NCI-H82 (cell line): ENCODE data around the gene CNTN5.
"Not testable (repeated sequence)": the region's sequence is repeated elsewhere in the genome, so short reads cannot be mapped to it uniquely, and the experiment has no call there.

Source experiments
- DNase-seq: peaks from one replicate; lab custom pipeline; 2025; lab: John Stamatoyannopoulos, UW

CNTN5 gene

DNA sequence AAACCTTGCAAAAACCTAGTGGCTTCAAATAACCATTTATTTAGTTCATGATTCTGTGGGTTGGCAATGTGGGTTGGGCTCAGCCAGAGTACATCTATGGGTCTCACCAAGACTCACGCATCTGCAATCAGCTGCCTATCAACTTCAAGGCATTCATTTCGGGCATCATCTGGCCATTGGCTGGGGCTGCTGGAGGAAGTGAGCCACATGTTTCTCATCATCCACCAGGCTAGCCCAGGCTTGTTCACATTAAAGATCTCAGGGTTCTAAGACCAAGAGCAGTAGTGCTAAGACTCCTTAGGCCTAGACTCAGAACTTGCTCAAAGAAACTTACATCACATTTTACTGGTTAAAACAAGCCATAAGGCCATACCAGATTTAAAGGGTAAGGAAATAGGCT is 1187.5 kb downstream of the CNTN5 start:
- no peak for DNase-seq

DNA sequence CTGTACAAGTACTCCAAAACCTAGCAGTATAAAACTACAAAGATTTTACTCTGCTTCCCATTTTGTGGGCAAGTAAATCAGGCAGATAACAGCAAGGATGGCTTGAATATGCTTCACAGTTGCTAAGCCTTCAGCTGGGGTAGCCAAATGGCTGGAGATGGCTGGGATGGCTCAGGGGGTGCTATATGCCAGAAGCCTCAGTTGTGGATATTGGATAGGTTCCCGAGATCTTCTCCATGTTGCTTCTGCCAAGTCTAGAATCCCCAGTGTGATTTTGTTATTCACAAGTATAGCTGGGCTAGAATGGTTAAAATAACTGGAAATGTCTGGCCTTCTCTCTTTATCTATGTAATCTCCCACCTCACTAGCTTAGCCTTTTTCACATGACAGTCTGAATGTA is 1194.0 kb downstream of the CNTN5 start:
- DNase-seq = no peak

DNA sequence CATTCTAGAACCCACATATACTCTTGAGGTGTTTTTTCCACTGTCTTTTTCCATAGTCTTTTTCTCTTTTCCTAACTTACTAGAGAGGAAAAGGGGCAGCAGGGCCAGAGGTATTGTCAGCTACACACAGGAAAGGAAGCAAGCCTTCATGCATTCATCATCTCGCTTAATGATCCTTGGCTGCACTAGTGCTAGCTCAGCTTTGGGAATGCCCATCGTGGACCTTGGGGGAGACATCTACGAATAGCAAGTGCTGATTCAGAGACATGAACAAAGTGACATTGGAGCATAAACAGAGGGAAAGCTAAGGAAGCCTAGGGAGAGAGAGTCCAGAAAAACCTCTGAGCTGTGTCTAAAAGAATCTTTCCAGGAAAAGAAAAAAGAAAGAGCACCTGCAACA is 1200.1 kb downstream of the CNTN5 start:
- DNase-seq = no peak

DNA sequence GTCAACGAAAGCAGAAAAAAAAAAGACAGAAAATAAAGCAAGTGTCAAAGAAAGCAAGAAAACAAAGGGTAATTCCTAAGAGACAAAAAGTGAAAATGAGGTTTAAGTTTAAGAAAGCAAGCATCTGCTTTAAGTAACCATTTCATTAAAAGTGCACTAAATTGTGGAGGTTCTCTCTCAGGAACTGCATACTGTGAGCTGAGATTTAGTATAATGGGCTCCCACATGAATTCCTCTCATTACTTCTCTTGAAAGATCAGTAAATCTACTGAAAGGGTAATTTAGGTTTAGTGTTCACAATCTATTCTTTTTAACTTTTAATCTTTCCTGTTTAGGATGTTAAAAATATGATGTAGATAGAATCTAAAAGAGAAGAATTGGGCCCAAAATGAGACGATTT is 1201.0 kb downstream of the CNTN5 start:
- no peak for DNase-seq

DNA sequence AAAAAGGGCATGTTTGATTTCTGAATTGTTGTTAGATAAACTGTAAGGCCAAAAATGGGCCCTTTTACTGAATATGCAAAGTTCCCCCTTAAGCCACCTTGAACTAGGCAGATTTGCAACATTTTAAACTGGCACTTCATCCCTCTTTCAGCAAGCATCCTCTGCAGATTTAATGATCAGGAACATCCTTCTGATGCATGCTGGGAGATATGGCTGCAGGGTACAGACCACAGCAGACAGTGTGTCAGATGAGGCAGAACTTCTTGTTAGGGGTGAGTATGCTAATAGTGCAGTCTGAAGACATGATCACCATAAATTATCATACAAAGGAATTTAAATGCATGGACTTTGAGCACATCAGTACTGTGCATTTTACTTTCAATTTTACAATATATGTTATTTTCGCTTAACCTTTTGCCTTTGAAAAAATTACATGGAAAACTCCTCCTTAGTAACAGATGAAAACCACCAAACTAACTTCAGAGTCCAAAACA is 1203.8 kb downstream of the CNTN5 start:
- DNase-seq = no peak

DNA sequence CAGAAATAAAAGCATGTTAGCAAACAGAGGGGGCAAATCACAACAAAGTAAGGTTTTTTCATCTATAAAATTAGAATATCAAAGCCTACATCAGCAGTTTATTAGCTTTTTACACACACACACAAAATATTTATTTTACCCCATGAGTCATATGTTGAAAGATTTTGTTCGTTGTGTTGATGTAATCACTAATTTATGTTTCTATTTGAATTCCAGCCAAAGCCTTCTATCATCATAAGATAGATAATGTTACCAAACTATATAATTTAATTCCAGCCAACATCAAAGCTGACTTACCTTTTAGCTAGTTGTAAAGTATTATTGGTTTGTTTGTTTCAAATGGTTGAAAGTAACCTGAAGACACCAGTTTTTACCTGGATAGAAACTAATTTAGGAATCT is 1208.3 kb downstream of the CNTN5 start:
- no peak for DNase-seq

DNA sequence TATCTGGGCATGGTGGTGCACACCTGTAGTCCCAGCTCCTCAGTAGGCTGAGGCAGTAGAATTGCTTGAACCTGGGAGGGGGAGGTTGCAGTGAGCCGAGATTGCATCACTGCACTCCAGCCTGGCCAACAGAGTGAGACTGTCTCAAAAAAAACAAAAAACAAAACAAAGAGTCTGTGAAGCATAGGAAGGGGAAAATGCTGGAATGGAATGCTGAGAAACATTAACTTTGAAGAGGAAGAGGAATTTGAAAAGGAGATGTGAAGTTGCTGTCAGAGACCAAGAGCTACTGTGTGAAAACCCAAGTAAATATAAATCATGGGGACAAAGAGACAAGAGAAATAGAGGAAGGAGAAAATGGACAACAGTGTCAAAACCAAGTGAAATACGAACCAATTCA is 1211.3 kb downstream of the CNTN5 start:
- DNase-seq = no peak

DNA sequence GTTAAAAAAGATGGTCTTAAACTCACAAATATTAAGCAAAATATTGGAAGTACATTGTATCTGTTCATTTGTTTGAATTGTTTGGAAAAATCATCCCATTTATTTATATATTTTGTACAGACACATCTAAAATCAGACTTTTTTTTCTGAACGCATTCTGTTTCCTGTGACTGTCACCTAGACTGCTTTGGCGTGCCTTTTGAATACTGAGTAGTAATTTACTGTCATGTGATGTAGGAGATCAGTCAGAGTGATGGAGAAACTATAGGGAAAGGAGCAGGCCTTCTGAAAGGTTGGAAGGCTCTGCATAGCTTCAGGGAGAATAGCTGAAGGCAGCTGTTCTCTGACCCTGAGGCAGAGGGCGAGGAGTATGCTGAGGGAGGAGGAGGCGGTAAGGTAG is 1214.3 kb downstream of the CNTN5 start:
- DNase-seq = no peak

DNA sequence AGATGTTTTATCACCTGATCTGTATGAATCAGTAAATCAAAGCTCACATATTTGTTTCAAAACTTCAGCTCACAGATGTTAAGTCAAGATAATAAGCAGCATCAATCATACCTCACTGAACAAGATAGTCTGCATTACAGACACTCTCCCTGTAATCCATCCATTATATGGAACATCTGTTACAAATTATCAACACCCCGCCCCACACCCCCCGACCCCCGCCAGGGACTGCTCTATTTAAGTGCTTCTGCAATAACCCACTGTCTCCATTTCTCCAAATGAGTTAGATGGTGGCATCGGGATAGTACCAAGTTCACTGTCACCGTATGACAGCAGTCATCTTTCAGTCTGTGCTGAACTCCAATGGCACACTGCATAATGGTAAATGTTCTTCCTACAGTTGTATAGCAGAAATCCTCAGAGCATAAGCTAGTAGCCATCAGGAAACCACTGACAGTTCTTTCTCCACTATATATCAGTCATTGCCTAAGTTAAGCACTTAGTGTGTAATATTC is 1219.3 kb downstream of the CNTN5 start:
- DNase-seq = peak; percentile 37

DNA sequence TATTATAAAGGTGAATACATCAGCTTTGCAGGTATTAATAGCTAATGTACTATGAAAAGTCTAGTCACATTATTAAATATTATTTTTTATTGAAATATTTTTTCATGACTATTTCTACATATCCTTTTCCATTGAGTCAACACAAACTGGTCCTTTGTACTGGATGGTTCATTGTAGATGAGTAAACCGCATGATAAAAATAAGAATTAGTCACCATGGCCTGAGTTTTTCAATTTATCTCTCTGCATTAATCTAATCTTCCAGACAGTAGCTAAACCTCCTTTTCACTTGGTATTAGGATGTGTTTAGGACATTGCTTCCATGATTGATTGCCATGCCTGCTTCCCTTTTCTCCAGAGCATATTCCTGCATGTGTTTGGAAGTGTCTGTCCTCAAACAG is 1227.0 kb downstream of the CNTN5 start:
- no peak for DNase-seq

DNA sequence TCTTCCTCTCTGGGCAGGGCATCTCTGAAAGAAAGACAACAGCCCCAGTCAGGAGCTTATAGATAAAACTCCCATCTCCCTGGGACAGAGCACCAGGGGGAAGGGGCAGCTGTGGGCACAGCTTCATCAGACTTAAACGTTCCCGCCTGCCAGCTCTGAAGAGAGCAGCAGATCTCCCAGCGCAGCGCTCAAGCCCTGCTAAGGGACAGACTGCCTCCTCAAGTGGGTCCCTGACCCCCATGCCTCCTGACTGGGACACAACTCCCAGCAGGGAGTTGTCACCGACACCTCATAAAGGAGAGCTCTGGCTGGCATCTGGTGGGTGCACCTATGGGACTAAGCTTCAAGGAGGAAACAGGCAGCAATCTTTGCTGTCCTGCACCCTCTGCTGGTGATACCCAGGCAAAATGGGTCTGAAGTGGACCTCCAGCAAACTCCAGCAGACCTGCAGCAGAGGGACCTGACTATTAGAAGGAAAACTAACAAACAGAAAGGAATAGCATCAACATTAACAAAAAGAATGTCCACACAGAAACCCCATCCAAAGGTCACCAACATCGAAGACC is 1236.6 kb downstream of the CNTN5 start:
- not testable (repeated sequence) for DNase-seq

DNA sequence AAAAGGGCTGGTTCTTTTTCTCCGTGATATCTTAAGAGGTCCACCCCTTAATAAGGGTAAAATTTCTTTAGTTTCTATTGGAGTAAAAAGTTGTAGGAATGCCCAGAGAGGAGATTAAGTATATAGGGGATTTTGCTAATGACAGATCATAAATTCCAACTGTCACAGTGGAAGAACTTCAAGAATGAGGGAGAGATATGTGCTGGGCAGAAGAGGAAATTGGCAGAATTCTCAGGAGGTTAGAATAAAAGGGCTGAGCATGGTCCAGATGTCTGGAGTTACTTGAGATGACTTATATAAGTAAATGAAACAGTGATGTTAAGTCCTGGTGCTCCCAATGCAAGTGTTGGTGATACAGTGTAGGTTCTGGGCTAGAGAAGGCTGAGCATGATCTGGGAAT is 1248.8 kb downstream of the CNTN5 start:
- DNase-seq = no peak

DNA sequence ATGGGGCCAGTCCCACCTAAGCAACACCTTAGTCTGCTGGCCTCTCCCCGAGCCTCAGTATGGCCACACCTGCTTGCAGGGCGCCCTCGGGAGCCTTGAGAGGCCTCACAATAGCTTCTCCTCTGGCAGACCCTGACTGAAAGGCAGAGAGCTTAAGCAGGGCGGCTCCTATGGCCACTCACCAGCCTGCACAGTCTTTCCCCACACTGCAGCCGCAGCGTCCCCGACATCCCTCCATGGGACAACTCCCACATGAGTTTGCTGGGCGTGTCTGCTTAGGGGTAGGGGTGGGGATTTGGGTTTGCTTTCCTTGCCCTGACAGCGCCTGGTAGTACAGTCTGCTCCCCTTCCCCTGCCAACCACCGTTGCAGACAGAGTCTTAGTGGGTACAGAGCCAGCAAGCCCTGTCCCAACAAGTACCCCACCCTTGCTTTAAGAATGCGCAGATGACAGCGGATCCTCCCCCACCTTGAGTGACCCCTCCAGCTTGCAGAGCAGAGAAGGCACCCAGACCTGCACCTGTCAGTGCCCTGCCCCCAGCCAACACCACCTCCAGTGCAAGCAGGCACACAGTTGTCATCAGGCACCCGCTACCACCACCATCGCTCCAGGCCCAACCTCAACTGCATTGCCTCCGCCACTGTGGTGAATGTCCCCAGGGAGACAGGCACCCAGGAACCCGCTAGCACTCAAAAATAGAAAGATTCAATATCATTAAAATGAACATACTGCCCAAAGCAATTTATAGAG is 1252.5 kb downstream of the CNTN5 start:
- no peak for DNase-seq

DNA sequence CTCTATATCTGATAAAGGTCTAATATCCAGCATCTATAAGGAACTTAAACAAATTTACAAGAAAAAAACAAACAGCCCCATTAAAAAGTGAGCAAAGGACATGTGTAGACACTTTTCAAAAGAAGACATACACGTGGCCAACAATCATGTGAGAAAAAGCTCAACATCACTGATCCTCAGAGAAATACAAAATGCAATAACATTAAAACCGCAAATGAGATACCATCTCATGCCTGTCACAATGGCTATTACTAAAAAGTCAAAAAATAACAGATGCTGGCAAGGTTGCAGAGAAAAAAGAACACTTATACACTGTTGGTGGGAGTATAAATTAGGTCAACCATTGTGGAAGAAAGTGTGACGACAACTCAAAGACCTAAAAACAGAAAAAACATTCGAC is 1253.7 kb downstream of the CNTN5 start:
- not testable (repeated sequence) for DNase-seq

DNA sequence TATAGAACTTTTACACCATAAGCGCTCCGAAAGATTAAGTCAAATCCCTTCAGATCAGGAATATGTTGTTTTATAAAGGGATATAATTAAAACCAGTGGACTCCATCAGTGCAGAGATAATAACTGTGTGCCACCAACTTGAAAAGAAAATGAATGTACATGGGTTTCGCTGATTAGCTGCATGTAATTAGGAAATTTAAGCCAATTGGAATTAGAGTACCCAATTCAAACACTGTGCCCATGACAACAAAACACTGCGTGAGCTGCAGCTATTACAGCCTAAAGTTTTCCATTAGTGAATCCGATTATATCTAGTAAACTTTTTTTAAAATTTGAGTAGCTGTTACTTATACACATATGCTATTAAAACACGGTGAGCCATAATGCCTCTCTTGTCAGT is 1274.0 kb downstream of the CNTN5 start:
- peak; percentile 80 for DNase-seq

DNA sequence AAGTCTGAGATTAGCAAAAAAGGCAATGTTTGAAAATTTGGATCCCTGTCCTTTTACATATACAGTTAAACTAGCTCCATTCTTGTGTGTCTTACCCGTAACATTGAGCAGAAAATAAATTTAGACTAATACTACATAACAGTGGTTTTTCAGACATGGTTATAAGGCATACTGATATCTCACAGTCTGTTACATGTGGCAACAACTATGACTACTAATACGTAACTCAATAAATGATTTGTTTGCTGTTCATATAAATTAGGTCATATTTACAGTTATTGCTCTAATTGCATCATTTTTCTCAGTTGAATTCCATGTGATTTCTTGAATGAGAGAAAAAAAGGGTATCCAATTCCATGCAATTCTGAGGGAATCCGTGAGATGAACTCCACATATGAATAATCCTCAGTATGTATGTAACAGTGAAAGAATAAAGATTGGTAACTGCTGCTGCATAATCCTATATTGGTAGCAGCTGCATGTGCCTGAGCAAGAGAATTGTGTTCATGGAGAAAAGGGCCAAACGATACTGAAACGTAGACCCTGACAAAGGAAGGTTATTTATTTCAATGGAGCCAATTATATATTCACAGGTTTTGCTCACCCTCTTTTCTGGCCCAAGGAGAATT is 1275.4 kb downstream of the CNTN5 start:
- peak; percentile 1 for DNase-seq

DNA sequence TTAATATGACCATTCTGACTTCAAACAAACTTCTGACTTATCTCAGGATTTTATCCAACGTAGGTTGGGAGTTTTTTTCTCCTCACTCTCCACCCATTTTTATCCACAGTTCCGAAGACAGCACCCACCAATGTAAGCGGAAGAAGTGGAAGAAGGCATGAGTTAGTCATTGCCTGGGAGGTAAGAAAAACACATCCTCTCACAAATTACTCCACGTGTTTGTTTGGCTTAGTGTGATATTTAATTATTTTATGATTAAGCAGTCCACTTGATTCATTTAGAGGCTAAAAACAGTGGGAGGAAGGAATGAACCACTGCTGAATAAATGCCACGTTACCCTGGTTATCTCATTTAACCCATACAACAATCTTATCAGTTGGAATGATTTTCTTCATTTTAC is 1276.8 kb downstream of the CNTN5 start:
- no peak for DNase-seq

DNA sequence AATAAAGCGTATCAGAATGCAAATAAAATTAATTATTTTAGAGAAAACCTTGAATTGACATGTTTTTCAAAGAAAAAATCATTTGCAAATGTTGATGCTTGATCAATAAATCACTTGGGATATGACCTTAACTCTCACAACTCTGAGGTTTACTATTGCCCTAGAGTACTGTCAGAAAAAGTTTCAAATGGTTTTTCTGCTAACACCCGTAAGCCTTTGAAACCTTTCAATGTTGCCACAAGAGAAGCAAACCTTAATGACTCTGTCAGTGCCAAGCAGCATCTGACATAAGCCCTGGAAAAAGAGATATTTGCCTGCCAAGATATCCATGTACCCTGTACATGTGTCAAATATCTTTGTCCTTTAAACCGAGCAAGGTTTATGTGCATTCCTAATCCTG is 1282.1 kb downstream of the CNTN5 start:
- no peak for DNase-seq

DNA sequence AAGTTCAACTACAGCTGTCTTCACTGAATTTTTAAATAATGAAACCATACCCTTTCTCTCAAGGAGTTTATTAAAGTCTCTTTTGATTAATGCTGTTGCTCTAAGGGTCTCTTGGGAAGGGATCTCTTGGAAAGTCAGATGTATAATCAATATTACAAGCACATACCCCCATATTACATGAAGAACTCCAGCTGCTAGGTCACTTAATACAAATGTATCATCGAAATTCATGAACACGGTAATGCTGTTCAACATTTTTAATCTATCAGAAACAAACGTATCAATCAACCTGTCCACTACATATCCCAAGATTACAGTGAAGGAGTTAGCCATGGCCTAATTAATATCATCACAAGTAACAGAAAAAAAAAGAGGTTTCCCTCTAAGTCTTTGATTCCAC is 1283.1 kb downstream of the CNTN5 start:
- no peak for DNase-seq

DNA sequence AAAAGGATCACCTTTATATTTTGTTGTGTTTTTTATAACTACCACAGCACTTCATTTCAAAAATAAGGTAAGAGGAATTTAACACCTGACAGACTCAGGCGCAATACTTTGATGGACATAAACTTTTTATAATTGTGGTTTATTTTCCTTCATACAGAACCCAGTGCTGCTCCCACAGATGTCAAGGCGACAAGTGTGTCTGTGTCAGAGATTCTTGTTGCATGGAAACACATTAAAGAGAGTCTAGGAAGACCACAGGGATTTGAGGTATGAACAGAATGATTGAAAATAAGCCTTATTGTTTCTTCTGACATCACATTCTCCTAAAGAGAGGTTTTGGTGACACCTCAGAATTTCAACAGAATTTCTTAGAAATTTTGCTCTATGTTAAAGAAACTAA is 1287.5 kb downstream of the CNTN5 start:
- DNase-seq = no peak

DNA sequence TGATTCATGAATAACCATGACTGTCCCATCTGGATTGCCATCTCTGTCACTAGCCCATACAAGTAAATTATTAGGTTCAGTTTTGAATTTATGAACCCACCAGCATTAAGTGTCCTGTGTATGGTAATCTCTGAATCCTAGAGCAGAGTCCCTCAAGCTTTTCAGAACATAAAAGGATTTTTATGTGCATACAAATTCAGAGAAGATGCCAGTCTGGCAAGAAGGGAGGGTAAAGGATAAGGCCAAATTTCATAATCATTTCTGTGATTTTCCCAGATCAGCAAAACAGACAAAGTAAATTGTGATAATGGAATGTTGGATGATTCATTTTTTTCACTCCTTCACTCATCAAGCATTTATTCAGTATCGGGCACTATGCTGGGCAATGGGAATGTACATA is 1295.2 kb downstream of the CNTN5 start:
- no peak for DNase-seq

DNA sequence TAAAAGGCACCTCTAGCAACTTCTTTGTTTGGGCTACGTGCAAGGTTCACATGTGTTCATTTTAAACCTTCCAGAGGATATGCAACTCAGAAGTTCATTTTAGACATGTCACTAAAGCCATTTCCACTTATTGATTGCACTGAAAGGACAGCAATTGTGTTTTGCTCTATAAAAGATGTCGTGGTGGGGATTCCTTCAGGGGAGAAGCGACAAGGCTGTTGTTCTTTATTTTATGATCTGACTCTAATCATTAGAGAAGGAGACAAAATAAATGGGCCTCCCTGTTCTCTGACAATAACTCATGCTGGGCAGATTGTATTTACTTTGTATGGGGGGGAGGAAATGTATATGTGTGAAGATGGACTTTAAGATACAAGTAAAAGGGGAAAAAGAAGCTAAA is 1296.2 kb downstream of the CNTN5 start:
- DNase-seq = no peak

DNA sequence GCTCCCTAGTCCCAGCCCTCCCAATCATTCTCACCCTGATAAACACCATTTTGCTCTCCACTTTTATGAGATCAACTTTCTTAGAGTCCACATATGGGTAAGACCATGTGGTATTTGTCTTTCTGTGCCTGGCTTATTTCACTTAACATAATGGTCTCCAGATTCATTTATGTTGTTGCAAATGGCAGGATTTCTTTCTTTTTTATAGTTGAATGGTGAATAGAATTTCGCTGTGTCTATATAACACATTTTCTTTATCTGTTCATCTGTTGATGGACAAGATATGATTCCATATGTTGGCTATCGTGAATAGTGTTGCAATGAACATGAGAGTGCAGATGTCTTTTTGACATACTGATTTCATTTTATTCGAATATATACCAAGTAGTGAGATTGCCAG is 1298.9 kb downstream of the CNTN5 start:
- no peak for DNase-seq
